Measurements from ENCODE around the gene FREM2.

FREM2 gene

DNA sequence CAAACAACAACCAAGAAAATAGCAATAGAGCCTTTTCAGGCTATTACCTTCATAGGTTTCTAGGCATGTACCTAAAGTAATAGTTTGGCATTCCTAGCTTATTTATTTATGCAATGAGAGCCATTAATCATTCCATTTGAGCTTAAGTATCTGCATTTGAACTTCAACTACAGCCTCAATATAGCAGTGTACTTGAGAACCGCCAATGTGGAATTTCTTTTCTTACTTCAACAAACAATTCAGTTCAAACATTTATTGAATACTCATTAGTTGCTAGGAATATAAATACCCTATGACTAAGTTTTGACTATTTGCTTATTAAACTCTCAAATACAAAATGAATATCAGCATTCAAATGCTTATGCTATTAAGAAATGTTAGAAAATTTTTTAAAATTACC, 38.0 kb upstream of the FREM2 start:
- intact Hi-C loops (cut with DNase I; ENCODE audit: low total_unique reads), result no loop called here
- TF ChIP-seq, protein P1, sequence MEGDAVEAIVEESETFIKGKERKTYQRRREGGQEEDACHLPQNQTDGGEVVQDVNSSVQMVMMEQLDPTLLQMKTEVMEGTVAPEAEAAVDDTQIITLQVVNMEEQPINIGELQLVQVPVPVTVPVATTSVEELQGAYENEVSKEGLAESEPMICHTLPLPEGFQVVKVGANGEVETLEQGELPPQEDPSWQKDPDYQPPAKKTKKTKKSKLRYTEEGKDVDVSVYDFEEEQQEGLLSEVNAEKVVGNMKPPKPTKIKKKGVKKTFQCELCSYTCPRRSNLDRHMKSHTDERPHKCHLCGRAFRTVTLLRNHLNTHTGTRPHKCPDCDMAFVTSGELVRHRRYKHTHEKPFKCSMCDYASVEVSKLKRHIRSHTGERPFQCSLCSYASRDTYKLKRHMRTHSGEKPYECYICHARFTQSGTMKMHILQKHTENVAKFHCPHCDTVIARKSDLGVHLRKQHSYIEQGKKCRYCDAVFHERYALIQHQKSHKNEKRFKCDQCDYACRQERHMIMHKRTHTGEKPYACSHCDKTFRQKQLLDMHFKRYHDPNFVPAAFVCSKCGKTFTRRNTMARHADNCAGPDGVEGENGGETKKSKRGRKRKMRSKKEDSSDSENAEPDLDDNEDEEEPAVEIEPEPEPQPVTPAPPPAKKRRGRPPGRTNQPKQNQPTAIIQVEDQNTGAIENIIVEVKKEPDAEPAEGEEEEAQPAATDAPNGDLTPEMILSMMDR (IDR thresholded peaks at IDR 0.05), result no peak
- H3K27ac ChIP-seq, result no peak overlapping the region

DNA sequence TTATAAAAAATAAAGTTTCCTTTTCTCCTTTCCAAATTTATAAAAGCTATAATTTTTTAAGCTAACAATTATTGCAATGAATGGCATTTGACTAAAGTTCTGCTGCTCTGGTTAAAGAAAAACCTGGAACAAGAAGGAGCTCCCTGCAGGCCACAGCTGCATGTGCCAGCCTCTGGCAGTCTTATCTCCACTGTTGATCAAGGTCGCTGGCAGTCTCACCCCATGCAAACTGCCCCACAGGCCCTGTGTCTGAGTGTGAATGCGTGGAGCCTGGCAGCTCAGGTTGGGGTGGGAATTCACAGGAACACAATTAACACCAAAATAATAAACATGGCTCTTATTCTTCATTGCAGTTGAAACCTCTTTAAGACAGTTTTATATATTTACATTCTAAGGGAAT, 30.2 kb upstream of the FREM2 start:
- no peak for DNase-seq
- no peaks in the 10 kb centered on the region for H3K27me3 ChIP-seq
- TF ChIP-seq, protein P1 (IDR thresholded peaks at IDR 0.05), result no peak
- H3K4me1 ChIP-seq, result peaks cover 0 to 5% (median 0%) of the 10 kb centered on the region in 4 donors
- H3K36me3 ChIP-seq, result no peaks in the 10 kb centered on the region
- intact Hi-C loops (cut with DNase I; ENCODE audit: low total_unique reads), result no loop called here
- no peak overlapping the region for H3K4me3 ChIP-seq
- H3K9me3 ChIP-seq, result no peaks in the 10 kb centered on the region
- no peak overlapping the region for H3K27ac ChIP-seq

More for the DNA sequence above, 38.0 kb upstream of the FREM2 start:
- H3K9me3 ChIP-seq, result no peaks in the 10 kb centered on the region
- no peaks in the 10 kb centered on the region for H3K27me3 ChIP-seq
- no peak for DNase-seq
- no peaks in the 10 kb centered on the region for H3K36me3 ChIP-seq
- no peaks in the 10 kb centered on the region for H3K4me1 ChIP-seq
- H3K4me3 ChIP-seq, result no peak overlapping the region

DNA sequence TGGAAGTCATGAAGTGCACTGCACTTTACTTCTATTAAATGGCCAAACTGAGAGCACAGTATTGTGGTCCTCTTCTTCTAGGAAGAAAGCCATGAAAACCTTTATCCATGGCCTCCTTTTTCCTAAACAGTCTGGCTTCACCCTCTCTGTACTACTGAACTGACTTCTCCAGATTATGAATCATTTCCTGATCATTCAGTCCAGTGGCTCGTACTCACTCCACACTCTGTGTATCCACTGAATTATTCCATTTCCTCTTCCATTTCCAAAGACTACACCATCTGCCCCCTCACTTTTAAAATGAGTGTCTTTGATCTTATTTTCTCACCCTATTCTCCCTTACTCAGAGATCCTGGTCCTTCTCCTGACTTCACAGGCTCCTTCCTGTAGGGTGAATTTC, 29.7 kb upstream of the FREM2 start:
- Histone ChIP-seq H3K9me3 (no peaks in the 10 kb centered on the region), H3K27me3 (no peaks in the 10 kb centered on the region), H3K4me1 (peaks cover 0 to 9% (median 0%) of the 10 kb centered on the region in 4 donors), H3K4me3 (no peak overlapping the region), H3K36me3 (no peaks in the 10 kb centered on the region), H3K27ac (no peak overlapping the region)
- intact Hi-C loops (cut with DNase I; ENCODE audit: low total_unique reads), result no loop called here
- no peak for DNase-seq
- TF ChIP-seq, protein P1 (IDR thresholded peaks at IDR 0.05), result no peak

DNA sequence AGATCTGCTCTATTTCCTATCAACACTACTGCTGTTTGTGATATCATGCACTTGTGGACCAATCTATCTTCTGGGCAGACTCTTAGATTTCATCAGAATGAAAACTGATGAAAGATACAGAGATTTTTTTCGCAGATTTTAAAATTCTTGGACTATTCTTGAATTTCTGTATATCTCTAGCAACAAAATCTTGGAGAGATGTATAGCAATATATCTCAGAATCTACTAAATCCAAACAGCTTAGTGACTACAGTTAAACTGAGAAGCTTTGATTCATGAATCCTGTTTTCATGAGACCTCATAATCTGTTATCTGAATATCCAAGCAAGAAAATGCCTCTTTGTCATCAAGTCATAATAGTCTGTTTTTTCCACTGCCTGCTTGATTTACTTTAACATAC, 28.0 kb upstream of the FREM2 start:
- no peaks in the 10 kb centered on the region for H3K9me3 ChIP-seq
- no peaks in the 10 kb centered on the region for H3K27me3 ChIP-seq
- no peak overlapping the region for H3K4me3 ChIP-seq
- DNase-seq, result no peak
- intact Hi-C loops (cut with DNase I; ENCODE audit: low total_unique reads), result no loop called here
- TF ChIP-seq, protein P1 (IDR thresholded peaks at IDR 0.05), result no peak
- peaks cover 0 to 13% (median 0%) of the 10 kb centered on the region in 4 donors for H3K4me1 ChIP-seq
- H3K36me3 ChIP-seq, result no peaks in the 10 kb centered on the region
- no peak overlapping the region for H3K27ac ChIP-seq

DNA sequence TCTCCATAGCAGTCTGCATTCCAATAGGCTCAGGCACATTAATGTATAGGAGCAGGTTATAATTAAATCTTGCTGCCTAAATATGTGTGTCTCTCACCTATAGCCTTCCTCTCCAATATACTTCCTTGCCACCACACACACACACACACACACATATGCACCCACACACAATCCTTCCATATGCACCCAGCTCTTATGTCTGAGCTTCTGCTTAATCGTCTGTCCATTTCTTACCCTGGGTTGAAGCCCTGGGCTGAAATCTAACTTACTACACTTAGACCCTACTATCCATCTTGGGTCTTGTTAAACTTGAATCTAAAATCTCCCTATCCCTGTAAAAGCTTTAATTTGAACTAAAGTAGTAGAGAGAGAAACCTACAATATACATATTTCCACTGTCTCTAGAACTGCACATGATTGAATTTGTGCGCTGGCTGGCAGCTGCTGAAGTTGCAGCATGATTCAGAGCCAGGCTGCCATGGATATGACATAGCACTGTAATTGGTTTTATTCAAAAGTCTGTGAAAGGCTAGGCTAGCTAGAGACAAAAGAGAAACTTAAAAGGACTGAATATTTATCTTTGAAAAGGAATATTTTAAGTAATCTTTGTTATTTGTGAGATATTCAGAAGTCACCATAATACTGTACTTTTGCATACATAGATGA, 25.7 kb upstream of the FREM2 start:
- H3K4me1 ChIP-seq, result peaks cover 0 to 13% (median 0%) of the 10 kb centered on the region in 4 donors
- no peaks in the 10 kb centered on the region for H3K36me3 ChIP-seq
- H3K27me3 ChIP-seq, result no peaks in the 10 kb centered on the region
- no peaks in the 10 kb centered on the region for H3K9me3 ChIP-seq
- H3K4me3 ChIP-seq, result no peak overlapping the region
- H3K27ac ChIP-seq, result no peak overlapping the region
- intact Hi-C loops (cut with DNase I; ENCODE audit: low total_unique reads), result no loop called here
- DNase-seq, result no peak
- TF ChIP-seq, protein P1 (IDR thresholded peaks at IDR 0.05), result no peak

Measured in tibial artery (tissue), 4 donors.